AG09309 (cell line): ENCODE measurements around the gene OMD.

Source experiments
- DNase-seq: peaks from one replicate; pipeline ENCODE4 v3.0.0-alpha.2; 2010; ENCODE audit warnings: low read depth
- H3K4me3 ChIP-seq: 2 replicates; pipeline ENCODE4 v1.5.1; 2011; ENCODE audit warnings: mild to moderate bottlenecking, low read depth, low read length, moderate library complexity; ENCODE audit not compliant: control insufficient read depth
- TF ChIP-seq, protein P1 (sequence below): IDR thresholded peaks from 2 replicates; pipeline ENCODE4 v1.5.1; 2011; ENCODE audit warnings: mild to moderate bottlenecking, low read depth, low read length, inconsistent platforms; ENCODE audit not compliant: insufficient read depth, control insufficient read depth; ENCODE audit errors: missing control alignments

OMD gene, protein sequence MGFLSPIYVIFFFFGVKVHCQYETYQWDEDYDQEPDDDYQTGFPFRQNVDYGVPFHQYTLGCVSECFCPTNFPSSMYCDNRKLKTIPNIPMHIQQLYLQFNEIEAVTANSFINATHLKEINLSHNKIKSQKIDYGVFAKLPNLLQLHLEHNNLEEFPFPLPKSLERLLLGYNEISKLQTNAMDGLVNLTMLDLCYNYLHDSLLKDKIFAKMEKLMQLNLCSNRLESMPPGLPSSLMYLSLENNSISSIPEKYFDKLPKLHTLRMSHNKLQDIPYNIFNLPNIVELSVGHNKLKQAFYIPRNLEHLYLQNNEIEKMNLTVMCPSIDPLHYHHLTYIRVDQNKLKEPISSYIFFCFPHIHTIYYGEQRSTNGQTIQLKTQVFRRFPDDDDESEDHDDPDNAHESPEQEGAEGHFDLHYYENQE

DNA sequence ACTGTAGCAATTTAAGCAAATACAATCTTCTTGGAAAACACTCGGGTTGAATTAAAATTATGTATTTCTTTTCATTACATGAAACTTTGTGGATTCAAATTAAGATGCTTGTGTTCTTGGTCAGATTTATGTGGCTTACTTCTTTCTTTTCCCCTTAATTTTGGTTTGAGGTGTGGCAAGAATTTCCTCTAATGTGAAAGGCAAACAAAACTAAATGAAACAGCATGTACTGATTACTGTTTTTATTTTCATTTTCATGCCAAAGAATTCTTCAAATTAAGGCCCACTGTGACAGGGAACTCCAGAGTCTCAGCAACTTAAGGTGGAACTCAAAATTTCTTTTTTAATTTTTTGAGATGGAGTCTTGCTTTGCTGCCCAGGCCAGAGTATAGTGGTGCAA lies at the start of gene OMD:
Gene OMD (minus strand): TSS at position 132 of the 400 bp plus-strand sequence. CDS start 6,913 bp downstream, outside the sequence.
- TF ChIP-seq, protein P1, sequence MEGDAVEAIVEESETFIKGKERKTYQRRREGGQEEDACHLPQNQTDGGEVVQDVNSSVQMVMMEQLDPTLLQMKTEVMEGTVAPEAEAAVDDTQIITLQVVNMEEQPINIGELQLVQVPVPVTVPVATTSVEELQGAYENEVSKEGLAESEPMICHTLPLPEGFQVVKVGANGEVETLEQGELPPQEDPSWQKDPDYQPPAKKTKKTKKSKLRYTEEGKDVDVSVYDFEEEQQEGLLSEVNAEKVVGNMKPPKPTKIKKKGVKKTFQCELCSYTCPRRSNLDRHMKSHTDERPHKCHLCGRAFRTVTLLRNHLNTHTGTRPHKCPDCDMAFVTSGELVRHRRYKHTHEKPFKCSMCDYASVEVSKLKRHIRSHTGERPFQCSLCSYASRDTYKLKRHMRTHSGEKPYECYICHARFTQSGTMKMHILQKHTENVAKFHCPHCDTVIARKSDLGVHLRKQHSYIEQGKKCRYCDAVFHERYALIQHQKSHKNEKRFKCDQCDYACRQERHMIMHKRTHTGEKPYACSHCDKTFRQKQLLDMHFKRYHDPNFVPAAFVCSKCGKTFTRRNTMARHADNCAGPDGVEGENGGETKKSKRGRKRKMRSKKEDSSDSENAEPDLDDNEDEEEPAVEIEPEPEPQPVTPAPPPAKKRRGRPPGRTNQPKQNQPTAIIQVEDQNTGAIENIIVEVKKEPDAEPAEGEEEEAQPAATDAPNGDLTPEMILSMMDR, result no peak
- DNase-seq, result peak; percentile 55
- H3K4me3 ChIP-seq, result no peak within 1 kb of the TSS

DNA sequence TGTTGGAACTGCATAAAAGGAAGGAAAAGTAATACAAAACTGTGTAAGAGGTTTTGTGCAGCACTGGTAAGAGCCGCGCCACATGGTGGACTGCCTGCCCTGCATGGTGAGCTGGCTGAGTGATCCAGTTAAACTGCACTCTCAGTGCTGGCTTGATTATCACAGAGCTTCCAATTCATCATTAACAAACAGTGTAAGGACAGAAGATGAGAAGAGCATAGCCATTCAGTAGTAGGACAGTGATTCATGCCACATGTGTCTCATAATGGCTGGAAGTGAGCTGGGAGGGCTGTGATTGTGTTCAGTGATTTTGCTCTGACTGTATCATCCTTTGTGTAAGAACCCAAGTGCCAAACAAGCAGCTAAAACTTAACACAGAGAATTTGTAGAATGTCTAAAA lies 43.9 kb upstream of the OMD start:
- TF ChIP-seq, protein P1, result no peak
- H3K4me3 ChIP-seq, result no peak overlapping the region
- peak; percentile 23 for DNase-seq

DNA sequence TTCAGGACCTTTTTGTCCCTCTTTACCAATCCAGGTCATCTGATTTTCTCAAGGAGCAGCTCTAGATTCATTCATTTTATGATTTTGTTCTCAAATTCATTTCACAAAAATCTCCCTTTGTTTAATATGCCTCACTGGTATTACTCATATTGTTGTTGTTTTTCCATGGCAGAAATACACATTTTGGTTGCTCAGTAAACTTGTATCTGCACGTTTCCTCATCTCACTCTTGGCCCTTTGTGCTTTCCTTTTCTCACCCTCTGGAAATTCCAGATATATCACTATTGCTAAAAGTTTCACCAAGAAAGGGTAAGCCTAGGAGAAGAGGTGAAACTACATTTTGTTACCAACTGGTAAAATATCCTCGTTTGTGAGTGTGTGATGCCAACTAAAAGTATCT lies 43.2 kb upstream of the OMD start:
- TF ChIP-seq, protein P1, result no peak
- no peak for DNase-seq
- H3K4me3 ChIP-seq, result no peak overlapping the region

DNA sequence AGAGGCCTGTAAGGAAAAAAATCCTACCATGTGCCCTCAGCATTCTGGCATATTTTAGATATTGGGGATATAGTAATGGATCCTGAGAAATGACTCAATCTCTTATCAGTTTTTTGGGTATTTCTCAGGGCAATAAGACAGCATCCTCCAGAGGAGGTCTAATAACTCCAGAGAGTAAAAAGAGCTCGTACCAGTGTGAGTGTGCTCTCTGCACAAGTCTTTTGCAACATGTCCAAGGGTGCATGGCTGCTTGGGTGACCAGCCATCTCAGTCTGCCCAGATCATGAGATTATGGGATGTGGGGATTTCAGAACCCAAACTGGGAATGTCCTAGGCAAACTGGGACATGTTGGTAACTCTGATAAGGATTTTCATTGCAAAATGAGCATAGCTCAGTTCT lies 42.8 kb upstream of the OMD start:
- no peak for DNase-seq
- TF ChIP-seq, protein P1, result no peak
- no peak overlapping the region for H3K4me3 ChIP-seq

DNA sequence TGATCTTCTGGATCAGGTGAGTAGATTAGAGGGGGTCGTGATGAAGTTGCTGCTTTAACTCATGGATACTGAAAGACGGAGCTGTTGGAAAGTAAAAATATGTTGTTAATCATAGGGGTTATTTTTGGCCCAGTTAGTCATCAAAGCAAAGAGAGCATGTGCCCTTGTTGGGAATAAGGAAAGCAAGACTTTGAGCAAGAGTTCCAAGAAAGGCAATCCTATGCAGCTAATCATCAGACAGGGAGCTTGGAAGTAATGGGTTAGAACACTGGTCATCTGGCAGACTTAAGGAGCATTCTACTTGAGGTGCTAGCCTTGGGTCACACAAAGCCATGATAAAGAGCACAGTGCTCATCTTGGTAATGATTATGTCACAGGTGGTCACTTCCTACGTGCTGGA lies 39.7 kb upstream of the OMD start:
- peak; percentile 78 for DNase-seq
- TF ChIP-seq, protein P1, result no peak

DNA sequence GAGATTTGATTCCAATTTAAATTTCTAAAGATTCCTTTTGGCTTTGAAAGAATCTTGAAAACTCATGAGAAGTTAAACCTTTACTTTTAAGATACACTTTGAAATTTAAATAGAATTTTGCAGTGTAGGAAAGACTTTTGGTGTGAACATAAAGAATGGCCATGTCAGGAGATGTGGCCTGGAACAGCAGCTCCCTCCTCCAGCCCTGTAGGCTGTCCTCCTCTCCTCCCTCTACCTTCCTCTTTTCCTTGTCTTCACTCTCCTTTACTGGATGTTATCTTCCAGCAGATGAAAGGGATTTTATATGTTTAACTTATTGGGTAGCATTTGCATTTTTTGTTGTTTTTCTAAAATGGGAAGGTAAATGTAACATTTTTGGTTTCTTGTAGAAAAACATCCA lies 39.1 kb upstream of the OMD start:
- TF ChIP-seq, protein P1, result no peak
- no peak for DNase-seq
- H3K4me3 ChIP-seq, result no peak overlapping the region

More for the DNA sequence above, 39.7 kb upstream of the OMD start:
- no peak overlapping the region for H3K4me3 ChIP-seq

DNA sequence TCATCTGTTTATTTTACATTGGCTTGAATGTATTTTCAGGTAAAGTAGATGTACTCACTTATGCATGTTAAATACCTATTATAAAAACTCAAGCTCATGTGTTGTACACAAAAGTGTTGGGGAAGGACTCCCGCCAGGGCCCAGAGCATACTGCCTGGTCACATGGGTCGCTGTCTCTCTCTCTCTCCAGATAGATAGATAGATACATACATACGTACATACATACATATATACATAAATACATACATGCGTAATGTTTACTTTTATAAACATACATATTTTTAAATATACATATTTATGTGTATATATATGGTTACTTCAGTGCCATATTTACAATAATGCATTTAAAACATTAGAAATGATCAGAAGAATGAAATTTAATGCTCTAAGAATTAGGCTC lies 33.3 kb upstream of the OMD start:
- TF ChIP-seq, protein P1, result no peak
- DNase-seq, result no peak
- H3K4me3 ChIP-seq, result no peak overlapping the region
